SW480 (cell line): ENCODE results near the gene FAM229B.
"Not testable (repeated sequence)": the region's sequence is repeated elsewhere in the genome, so short reads cannot be mapped to it uniquely, and the experiment has no call there.

Source experiments
- DNase-seq: peaks from one replicate; pipeline ENCODE4 v3.0.0-alpha.2; 2016; ENCODE audit warnings: low spot score

Gene FAM229B, protein sequence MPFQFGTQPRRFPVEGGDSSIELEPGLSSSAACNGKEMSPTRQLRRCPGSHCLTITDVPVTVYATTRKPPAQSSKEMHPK

DNA sequence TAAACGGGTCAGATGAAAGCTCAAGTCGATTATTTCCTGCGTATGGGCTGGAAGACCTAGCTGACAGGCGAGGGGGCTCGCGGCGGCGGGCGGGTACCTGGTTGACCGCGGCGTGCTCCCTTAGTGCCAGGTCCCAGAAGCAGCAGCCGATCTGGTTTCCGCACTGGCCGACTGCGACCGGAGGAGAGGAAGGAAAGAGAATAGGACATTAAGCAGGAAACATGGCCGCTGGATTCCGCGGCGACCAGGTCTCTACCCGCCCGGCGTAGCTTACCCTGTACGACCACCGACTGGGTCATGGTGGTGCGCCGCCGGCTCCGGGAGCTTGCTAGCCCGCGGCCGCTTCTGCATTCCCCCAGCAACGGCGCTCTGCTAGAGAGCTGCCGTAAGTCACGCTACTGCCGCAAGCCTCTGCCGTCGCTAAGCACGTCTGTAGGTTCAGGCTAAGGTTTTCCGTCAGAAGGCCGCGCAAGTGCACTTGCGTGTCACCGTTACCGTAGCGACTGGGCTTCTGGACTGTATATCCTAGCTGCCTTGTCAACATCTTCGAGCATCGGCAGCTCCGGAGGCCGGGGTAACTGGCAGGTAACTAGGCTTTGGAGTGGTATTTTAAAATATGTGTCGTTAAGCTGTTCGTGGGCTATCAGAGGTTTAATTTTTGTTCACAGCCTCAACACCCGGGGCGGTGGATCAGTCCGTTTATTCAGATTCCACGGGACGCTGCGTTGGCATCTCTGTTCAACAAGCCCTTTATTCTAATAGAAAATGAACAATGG lies at the start of gene FAM229B, which contains the start of gene TUBE1:
FAM229B (plus strand) TSS at position 456 of the 776 bp plus-strand sequence. CDS start 11,693 bp downstream, outside the sequence.
TUBE1 (minus strand) TSS at position 347 of the 776 bp plus-strand sequence; CDS start at position 299, 48 bp downstream.
- peak; percentile 96 for DNase-seq

DNA sequence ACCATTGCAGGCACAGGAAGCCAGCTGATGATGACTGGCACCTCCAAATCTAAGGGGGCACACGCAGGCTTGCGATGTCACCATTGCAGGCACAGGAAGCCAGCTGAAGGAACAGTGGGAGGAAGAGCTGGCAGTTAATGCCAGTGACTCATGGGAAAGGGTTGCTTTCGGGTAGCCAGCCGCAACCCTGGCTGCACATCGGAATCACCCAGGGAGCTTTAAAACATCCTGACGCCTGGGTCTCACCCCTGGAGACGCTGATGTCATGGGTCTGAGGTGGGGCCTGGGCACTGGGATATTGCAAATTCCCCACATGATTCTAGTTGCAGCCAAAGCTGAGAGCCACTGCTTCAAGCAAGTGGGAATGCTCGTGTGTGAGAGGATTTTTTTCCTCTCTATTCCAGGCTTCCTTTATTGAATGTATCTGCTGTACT lies 49.6 kb upstream of the FAM229B start:
- peak; percentile 63 for DNase-seq

DNA sequence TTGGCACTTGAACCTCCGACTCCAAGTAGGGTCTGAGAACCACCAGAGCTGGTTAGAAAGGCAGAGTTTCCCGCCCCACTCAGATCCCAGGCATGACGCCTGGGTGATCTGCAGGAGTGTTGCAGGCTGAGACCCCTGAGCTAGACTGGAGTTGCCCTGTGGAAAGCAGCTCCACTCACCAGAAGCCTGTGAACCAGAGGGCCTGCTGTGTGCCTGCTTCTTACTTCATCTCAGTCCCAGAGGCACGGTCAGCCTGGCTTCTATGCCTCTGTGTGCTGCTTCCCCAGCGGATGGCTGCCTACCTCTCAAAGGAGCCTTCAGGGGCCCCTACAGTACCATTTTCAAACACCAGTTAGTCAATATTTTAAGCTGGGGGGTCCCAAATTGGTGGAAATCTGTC lies 49.1 kb upstream of the FAM229B start:
- DNase-seq = no peak

DNA sequence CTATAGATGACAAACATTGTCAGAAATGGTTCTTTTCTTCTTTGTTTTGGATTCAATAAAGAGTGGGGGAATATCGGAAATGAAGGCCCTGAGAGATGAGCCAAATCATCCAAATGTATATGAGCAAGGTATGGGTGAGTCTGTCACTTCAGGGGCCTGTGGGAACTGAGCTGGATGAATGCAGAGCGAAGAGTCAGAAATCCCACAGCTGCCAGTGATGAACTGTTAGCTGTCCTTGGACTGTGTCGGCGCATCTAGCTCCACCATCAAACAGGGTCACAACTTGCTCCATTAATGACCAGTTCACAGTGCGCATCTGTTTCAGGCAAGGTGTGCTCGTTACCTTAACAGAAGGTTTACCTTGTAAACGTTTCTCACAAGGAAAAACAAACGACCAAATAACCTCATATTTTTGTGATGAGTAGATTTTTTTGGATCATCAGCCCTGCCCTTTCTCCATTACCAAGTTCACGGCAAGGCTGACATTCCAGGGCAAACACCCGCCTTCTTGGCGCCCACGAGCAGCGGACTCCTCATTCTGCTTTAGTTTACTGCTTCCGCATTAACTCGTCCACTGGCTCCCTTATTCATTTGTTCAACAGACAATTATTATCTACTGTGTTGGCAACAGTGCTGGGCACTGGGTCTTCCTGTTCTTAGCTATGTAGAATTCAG lies 48.5 kb upstream of the FAM229B start:
- no peak for DNase-seq

DNA sequence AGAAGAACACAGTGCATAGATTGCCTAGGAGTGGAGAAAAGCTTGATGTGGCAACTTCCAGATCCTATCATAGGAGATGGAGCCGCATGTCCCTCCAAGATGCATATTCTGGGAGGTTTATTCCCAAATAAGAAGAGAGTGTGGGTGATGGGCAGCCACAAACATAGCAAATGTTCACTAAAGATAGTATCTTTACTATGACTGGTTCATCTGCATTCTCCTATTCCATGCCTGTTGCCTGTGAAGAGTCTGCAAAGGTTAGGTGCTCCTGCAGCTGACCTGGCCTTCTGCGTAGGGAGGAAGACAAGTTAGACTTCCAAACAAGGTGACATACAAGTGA lies 48.0 kb upstream of the FAM229B start:
- DNase-seq = no peak

DNA sequence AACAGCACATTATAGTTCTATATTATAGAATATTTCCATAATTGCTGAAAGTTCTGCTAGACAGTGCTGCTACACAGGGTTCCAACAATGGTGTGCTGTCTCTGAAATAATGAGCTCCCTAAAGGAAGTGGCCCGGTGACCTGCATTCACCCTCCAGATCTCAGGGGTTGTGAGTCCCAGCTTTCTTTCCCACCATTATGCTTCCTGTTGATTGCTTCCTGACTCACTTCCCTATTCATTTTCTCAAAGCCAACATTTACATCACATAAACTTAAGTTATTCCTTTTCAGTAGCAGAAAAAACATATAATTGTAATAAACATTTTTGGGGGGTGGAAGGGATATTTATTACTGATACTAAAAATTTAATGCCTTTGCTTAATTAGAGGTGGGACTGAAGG lies 46.4 kb upstream of the FAM229B start:
- no peak for DNase-seq

DNA sequence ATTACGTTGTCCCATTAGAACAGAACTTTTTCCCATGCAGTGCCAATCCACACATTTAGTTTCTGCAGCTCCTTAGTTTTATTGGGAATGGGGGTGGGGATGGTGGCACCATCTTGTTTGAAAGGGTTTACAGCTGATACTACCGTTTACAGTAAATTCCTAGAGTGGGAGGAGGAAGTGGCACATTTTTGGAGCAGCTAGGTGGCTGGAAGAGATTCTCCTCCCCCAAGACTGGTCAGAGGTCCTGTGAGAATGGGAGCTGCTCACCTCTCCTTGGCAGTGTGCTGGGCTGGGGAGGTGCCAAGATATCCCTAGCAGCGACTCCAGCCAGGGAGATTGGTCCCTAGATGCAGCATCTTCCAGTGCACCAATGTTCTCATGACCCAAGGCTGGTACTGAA lies 45.9 kb upstream of the FAM229B start:
- no peak for DNase-seq

DNA sequence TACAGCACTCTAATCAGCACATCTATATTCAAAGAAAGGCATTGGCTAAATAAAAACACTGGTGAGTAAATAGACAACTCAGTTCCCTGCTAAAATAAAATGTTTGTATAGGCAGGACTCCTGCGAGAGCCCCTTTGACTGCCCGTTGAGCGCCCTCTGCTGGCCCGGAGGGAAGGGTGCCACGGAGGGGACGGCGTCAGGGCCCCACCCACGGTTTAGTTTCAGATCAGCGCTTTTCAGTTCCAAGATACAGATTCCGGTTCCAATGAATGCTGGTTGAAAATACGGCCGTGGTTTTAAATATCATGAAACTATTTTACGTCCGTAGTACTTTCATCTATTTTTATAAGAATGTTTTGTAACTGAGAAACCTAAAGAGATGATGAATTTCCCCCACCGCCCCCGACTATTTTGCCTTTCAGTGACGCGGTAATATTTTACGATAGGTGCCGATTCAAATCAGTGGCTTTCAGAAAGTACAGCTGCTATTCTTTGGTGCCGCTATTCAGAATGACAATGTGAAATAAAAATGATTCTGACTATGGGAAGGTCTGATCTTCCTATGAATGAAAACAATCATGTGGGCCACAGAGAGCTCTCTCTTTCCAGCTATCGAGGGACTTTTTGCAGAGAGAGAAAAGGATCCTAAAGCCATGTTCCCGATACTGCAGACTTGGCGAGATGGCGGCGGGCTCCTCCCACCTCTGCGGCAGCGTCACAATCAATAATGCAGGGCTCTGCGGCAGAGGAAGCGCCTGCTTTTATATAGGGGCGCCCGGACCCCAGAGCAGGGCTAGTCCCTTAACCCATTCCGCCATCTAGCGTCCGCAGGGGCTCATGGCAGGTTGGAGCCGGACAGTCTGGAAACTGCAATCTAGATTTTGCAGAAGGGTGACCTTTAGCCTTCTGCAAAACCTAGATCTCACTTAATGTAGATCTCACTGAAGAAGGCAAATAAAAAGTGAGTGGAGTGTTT lies 44.1 kb upstream of the FAM229B start:
- DNase-seq = peak; percentile 91

DNA sequence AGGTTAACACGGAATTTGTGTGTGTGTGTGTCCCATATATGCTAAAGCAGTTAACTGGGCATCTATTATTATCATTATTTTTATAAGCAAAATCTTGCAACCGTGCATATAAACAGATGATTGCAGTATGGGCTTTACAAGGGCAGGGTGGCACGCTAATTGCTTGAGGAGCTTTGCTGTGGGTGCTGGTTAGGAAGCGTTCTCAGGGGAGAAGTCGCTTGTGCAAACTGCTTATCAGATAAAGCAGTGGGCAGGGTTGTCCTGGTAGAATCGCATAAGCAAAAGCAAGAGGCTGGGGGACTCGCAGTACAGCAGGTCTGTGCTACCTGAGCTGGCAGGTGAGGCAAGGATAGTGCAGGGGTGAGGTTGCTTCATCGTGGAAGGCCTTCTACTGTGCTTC lies 43.2 kb upstream of the FAM229B start:
- DNase-seq = no peak

DNA sequence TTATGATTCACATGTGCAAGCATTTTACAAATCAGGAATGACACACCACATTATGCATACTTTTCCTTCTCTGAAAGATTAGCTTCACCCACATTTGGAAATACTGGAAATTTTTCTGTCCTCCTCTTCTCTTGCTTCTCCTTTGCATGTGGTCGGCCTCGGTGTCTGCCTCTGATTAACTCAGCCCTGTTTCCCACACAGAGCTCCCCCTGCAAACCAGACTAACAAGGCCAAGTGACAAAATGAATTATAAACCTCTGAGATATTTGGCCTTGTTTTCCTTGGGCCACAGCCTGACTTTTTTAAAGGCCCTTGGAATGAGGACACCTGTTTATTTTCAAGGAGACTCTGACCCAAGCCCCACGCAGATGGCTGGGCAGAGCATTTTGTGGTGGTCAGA lies 42.5 kb upstream of the FAM229B start:
- no peak for DNase-seq

DNA sequence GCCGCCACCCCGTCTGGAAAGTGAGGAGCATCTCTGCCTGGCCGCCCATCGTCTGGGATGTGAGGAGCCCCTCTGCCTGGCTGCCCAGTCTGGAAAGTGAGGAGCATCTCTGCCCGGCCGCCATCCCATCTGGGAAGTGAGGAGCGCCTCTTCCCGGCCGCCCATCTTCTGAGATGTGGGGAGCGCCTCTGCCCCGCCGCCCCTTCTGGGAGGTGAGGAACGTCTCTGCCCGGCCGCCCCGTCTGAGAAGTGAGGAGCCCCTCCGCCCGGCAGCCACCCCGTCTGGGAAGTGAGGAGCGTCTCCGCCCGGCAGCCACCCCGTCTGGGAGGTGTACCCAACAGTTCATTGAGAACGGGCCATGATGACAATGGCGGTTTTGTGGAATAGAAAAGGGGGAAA lies 39.9 kb upstream of the FAM229B start:
- not testable (repeated sequence) for DNase-seq

DNA sequence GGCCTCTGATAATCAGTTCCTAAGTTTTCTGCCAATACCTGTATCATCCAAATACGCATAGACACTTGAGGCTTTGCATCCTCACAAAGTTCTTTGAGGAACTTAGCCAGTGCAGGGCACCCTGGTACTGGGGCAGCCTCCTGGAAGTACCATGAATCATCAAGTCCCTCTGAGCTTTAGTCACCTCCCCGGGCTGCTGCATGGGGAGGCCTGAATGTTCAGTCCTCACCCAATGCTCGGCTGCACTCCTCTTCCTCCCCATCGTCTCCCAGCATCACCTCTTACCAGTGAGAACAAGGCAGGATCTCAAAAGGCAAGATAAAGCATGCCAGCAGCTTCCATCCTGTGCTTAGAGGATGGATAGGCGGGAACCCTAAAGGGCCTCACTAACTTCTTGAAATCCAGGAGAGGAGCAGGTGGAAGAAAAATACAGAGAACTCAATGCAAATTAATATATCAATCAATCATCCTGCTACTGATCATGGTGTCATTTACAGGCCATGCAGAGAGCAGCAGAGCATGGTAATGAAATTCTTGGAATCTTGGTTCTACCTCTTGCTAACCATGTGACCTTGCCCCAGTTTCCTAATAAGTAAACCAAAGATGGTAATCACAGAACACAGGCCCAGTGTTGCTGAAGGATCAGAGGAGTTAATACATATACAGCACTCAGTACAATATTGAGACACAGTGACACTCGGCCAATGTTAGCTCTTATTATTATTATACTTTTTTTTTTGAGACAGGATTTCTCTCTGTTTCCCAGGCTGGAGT lies 38.2 kb upstream of the FAM229B start:
- no peak for DNase-seq

DNA sequence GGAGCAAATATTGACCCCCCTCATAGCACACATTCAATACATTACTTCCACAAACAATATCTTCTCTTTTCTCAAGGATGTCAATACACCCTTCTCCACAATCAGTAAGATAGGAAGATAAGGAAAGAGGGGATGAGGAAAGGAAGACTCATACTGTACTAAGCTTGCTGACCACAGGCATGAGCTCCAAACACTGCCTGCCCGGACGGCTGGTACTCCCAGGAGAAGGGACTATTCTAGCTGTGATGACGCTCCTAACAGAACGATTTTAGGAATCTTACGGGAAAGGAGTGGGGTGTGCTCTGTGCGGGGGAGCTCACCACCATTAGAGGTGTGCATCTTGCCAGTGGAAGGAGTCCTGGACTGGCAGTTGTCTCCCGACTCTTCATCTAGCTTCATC lies 37.4 kb upstream of the FAM229B start:
- no peak for DNase-seq

DNA sequence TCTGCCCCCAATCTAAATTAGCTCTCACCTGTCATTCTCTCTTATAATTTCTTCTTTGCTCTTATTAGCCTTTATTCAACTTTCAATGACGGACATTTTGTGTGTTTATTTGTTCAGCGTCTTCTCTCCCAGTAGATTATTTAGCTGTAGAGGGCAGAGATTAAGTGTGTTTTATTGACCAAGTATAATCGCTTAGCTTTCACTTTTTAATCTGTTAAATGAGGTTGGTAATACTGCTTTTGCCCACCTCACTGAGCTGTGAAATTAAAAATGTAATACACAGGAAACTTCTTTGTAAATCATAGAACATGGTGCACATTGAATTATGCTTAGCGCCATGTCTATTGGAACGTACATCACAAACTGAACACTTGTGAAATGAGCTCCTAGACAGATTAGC lies 37.0 kb upstream of the FAM229B start:
- DNase-seq = no peak

DNA sequence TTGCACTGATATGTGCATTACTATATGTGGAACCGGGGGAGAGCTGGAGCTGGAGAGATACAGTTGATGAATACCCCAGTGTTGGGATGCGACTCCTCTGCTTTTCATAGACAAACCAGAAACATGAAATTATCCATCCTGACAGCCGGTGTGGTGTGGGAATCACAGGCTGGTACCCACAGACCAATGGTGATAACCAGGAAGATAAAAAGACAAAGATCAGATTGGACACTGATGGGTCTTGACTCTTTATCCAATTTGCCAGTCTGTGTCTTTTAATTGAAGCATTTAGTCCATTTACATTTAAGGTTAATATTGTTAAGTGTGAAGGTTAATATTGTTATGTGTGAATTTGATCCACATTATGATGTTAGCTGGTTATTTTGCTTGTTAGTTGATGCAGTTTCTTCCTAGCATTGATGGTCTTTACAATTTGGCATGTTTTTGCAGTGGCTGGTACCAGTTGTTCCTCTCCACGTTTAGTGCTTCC lies 36.1 kb upstream of the FAM229B start:
- DNase-seq = not testable (repeated sequence)

DNA sequence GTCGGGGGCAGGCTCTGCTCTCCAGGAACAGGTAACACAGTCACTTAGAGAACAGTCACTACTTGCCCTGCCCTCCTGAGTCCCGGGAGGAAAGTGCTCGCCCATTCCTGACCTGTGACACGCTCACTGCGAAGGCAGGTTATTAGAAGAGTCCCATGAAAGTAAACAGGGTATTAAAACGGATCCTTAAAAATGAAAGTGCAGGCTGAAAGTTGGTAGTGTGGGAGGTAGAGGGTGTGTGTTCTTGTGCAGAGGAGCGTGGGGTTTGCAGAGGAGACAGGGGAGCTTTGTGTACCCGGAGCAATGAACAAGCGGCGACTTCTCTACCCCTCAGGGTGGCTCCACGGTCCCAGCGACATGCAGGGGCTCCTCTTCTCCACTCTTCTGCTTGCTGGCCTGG lies 33.4 kb upstream of the FAM229B start, which contains the start of gene CCN6:
CCN6 (plus strand) TSS at position 104 of the 400 bp plus-strand sequence; CDS start at position 358, 254 bp downstream.
- DNase-seq = no peak

DNA sequence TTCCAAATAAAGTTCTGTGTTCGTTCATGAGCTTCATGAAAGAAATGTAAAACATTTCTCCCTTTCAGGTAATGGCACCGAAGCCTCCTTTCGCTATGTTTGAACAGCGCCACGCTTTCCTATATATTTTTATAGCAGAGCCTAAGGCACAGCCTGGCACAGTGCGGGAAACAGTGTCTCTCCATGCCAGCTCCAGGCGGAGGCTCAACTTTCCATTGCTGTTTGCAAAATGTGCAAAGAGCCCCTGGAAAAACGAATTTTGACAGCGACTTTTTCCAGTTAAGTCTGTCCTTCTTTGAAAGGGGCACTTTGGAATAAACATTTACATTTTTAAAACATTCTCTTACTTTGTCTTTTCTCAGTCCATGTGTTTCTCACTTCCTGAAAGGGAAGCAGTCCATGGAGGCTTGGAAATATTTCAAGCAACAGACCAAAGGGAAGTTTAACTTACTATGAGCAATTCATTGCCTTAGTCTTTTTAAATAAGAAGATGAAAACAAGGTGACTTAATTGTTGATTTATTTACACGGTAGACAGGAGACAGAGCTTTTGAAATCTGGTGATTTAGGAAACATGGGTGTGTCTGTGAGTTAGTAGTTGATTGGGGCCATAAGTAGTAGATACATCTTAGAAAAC lies 32.7 kb upstream of the FAM229B start:
- no peak for DNase-seq

DNA sequence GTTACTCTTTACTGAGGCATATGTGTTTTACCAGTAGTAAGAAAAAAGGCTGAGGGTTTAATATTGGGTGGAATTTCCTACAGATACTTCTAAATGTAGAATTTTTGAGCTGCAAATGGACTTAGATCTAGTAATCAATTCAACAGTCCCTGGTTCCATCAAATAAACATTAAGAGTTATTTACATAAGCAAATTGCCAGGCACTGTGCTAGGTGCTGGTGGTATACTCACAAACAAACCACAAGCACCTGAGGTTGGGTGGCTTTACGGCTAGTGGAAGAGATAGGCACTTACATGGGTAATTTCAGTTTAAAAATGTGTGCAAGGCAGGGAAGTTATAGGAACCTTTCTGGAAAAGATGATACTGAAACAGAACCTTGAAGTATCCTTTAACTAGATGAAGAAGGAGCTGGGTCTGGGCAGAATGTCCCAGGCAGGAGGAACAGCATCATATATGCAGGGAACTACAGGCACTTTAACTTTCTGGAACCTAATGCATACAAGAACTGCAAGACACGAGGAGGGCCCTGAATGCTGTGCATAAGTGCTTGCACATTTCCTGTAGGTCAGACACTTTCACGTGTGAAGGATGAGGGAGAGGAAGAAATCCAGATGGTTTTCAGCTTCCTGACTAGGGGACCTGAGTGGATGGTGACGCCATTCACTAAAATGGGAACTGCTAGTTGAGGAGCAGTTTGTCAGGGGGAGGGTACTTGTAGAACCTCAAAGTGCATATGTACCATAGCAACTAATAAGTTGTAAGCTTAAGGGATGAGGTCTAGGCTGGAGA lies 29.0 kb upstream of the FAM229B start:
- no peak for DNase-seq

DNA sequence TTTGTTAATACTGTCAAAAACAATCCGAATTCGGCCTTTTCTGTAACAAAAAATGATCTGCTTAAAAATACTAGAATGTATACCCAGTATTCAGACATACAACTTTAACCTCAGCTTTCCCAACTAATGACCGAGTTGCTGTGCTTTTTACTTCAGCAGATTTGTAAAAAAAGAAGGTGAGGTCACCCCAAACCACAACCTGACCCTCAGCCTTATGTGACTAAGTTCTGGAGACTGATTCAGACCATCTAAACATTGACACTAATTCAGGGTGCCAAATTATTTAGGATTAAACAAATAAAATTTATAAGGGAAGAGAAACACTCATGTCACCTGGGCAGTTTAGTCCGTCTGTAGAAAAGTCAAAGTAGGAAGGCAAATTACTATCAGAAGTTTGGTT lies 25.8 kb upstream of the FAM229B start:
- no peak for DNase-seq

DNA sequence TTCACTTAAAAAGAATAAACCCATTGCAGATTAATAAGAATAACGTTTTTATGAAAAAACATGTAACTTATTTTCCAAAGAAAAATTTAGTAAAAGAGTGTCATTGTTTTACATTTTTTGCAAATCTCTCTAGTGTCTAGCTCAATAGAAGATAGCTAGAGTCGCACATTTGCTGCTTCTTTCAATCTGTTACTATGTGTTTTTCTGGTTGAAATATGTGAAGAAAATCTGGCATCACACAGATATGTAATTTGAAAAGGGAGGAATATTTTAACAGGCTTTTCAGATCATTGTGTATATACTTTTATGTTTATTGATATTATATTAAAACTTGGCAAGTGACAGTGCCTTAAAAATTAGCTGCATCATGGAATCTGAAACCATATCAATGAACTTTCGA lies 24.4 kb upstream of the FAM229B start:
- DNase-seq = no peak
